COLO668 (cell line): ENCODE measurements around the gene LMO4.

Experiments
- DNase-seq: peaks from one replicate; lab custom pipeline; 2025; ENCODE audit not compliant: unreplicated experiment; lab: John Stamatoyannopoulos, UW

Gene LMO4

DNA sequence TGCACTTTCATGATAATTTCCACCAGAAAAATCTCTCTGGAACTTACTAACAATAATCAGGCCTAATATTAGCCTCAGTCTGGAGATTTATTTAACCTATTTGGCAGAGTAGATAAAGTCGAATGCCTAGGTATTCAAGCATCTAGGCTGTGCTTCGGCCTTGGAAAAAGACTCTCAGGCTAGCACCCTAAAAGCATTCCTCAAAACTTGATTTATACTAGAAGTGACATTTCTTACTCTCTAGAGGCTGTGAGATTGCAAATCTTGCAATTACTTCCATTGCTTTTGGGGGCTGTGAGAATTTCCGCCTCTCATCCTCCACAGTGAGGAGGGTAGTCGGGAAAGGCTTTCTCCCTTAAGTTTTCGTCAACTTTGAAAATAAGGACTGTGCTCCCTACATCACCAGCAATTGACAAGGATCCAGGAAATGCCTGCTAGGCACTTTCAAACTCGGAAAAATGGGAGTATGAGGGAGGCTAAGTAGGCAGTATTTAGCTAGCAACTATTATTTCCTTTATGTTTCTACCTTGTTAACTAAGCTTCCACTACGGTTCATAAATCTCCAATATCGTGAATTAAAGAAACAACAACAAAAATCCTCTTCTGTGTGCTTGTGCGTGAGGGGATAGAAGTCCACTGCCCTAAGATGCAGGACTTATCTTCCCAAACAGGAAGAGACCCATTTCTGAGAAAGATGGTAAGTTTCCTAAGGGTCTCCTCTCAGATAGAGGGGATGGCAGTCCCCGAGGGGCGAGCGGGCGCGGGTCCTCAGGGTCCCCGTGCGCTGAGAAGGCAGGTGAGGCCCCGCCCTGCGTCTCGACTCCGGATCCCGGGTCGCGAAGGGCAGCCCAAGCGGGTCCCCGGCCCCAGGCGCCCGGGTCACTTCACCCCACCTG, 1.1 kb upstream of the LMO4 start:
- DNase-seq: no peak

DNA sequence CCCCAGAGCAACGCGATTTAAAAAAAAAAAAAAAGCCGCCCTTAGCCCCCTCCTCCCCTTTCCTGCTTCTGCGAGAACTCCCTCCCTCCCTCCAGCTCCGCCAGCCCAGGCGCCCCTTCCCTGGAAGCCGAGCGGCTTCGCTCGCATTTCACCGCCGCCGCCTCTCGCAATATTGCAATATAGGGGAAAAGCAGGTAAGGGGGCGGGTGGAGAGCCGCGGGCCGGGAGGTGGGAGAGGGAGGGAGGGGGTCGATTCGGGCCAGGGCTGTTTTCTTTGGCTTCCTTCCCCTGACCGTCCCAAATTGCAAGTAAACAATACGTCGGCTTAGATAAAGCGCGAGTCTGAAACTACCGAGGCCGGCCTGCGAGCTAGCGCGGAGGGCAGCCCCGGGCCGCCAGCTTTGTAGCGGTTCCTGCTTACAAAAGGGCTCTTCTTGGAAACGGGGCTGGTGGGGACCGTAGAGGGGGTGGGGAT, 408 bp downstream of the LMO4 start:
- DNase-seq: peak; percentile 79

DNA sequence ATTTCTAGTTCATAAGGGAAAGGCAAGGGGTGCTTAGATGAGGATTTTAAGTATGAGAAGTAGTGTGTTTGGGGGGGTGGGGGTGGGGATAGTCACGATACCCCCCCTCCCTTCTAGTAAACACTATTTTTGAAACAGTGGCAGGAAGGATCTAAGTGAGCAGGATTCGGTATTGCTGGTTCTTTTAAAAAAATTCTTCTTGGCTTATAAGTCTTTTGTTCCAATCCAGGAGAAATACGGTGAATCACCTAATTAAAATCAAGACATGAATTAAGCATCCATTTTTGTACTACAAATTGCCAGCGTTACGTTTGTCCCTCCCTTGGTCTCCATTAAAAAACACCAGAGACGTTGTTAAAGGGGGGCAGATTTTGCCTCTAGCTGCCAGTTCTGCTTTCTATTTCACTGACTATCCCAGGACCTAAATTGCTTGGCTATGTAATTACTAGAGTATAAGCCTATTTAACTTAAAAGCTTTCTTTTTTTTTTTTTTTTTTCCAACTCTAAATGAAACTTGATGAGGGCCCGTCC, 911 bp downstream of the LMO4 start:
- no peak for DNase-seq

DNA sequence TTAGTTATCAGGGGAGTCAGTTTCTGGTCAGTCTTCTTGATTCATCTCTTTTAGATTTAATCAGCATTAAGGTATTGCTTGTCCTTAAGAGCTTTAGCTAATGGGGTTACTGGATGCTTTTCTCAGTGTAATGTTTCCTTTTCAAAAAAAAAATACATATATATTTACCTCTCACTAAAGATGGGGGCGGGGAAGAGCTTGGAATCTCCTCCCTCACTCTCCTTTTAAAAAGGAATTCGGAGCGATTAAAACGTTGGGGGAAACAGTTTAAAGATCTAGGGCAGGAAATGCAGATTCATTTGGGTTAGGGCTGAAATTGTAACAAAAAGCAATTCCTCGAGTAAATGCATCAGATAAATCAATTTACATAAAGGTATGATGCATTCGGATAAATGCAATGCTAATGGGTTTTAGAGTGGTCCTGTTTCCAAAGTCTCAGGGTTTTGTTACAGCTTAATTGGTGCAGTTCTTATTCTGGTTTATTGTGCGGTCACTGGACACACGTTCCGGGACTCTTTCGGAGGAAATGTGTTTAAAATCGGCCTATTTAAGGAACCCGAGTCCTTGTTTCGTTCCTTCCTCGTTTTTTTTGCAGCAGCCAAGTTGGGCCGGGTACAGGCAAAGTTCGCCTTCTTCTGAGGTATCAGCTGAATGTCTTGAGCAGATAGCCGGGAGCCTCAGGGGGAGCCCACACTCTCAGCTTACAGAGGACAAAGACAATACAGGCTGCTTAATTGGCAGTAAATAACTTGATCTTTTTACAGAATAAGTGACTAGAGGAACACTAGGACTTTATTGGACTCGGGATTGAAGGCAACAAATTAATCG, 1.6 kb downstream of the LMO4 start:
- no peak for DNase-seq

DNA sequence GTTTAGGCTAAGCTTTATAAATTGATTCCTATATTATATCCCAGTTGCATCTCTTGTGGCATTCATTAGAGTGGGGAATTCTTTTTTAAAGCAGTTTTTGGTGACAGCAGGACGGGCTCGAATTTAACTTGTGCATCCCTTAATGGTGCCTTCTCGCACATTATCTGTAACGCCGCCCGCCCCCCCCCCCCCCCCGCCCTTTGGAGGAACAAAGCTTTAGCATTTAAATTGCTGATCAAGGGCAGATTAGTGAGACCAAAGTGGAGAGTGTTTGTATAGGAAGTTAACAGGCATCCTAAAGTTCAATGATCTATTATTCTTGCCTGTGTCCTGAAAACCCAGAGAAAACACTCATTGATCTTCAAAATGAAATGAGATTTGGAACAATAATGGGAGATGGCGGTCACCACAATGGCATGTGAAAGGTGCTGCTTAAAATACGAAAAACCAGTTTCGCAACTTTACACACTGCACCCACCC, 2.2 kb downstream of the LMO4 start:
- no peak for DNase-seq

DNA sequence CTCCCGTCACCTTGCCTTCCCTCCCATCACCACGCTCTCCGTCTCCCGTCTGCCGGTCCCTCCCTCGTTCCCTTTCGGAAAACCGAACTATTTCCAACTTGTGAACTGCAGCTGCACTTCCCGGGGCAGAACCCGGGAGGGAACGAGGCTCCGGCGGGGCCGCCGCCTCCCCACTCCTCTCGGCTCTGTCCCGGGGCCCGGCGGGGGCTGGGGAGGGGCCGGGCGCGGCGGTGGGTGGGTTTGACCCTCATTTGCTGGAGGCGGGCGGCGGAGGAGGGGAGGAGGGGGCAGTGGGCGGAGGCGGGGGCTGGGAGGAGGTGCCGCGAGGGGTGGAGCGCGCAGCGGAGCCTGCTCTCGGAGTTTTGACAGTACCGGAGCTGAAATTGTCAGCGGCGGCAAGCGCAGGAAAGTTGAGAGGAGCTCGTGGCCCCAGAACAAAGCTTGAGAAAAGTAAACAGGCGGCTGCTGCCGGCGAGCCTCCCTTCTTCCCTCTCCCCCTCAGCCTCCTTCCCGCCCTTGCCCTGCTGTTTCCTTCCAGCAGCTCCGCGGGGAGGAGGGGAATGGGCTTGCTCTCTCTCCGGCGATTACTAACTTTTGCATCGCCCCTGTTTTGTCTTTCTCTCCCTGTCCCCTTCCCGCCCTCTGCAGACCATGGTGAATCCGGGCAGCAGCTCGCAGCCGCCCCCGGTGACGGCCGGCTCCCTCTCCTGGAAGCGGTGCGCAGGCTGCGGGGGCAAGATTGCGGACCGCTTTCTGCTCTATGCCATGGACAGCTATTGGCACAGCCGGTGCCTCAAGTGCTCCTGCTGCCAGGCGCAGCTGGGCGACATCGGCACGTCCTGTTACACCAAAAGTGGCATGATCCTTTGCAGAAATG, 2.9 kb downstream of the LMO4 start:
- DNase-seq: peak; percentile 74

DNA sequence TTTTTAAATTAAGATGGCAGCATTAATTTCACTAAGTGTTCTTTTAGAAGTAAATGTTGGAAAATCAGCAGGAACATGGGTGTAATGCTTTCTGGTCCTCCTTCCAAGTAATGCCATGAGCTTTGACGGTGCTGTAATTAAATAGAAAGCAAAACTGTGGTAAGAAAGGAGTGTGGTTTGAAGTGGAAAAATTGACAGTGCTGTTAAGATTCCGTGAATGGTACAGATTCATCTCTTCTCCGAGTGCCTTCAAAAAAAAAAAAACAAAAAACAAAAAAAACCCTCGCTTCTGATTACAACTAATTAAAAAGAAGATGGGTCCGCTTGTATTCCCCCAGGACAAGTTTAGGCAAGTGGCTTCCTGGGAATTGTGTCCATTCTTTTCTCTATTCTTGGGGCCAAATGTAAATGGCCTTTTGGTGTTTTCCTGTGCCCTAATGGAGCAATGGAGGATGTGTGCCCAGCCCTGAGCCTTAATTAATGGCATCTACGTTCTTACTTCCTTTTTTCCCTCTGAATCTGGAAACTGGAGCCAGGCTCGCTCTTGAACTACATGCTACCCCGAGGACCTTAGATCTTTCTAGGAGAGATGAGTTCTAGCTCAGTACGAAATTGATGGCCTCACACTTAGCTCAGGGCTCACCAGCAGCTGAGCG, 5.1 kb downstream of the LMO4 start:
- DNase-seq: no peak

DNA sequence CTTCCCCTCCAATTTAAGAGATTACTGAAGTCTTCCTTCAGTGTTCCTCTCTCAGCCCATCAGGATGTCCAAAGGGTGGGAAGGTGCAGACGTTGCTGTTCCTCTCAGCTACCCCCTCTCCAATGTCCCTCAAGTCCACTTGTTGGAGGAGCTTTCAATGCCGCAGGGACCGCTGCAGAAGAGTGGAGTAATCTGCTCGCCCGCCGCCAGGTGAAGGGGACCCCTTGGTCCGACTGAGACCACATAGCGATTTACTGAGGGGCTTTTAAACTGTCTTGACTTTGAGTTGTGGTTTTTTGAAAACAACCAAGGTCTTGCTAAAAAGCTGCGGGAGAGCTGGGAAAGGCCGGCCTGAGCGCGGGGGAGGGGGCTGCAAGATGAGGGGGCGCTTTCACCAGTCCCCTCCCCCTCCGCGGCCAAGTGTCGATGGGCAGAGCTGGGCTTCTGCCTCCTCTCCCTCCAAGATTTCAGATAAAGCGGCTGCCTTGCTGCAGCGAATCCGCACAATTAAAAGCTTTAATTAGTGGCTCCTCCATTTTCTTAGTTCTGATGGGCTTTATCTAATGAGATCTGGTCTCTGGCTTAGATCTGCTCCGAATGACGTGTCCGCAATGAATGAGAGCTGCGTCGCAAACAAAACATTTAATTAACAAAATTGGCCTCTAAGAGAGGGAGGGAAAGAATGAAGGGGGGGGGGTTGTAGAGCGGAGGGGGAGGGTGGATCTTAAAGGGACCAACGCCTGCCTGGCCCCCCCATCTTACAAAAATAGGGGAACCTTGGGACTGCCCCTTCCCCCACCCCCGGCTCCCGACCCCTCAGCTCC, 5.9 kb downstream of the LMO4 start:
- no peak for DNase-seq

DNA sequence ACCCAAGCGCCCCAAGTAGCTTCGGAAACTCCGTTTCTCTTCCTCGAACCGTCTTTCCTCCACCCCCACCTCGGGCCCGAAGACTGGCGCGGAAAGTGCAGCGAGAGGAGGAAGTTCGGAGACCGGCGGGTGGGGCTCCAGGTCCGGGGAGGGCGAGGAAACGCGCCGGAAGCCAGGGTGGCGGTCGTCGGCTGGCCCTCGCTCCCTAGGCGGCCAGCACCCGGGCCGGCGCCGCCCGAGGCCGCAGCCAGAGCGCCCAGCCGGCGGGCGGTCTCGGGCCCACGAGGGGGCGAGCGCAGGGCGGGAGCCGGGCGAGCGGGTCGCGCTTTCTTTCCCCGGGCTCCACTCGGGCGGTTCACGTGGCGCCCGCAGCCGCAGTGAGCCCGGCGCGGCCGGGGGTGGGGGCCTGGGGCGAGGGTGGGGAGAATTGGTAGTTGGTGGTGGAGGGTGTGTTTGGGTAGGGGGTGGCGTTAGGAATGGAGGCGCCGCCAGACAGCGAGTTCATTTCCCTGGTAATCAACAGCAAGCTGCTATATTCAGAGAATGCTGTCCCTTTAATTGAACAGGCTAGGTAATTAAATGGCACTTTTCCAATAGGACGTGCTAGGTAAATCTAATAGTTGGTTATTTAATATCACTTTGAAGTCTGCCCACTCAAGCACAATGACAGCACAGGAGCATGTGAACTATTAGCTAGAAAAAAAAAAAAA, 6.7 kb downstream of the LMO4 start:
- DNase-seq: peak; percentile 88

DNA sequence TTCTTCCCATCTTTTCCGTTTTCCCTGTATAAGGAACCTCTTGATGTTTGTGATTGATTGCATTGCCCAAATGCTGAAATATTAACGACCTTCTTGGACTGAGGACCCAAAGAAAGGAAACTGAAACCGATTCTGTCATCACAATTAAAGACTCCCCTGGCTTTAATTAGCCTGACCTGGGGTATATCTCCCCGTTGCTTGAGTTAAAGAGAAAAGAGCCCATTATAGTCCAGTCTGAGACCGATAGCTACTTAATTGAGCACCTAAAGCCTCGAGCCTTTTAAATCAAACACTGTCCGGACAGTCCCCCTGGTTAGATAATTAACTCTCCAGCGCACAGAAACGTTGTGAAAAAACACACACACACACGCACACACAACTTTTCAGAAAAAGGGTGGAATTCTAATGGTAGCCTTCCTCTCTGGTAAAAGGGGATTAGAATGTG, 8.0 kb downstream of the LMO4 start:
- DNase-seq: no peak

DNA sequence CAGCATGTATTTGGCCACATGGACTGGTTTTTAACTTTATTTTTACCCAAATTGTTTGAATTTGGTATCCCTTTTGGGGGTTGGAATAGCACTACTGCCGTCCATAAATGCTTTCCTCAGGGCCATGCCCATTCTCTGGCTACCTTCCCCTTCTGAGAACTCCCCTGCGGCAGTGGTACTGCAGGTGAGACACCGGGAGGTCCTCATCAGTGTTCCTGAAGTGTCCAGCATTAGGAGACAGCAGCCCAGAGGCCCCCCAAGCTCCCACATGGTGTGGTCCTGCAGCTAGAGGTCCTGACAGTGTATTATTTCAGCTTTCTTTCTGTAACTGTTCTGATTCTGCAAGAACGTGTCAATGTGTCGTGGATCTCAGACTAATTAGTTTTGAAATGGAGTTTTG, 8.9 kb downstream of the LMO4 start:
- DNase-seq: no peak

DNA sequence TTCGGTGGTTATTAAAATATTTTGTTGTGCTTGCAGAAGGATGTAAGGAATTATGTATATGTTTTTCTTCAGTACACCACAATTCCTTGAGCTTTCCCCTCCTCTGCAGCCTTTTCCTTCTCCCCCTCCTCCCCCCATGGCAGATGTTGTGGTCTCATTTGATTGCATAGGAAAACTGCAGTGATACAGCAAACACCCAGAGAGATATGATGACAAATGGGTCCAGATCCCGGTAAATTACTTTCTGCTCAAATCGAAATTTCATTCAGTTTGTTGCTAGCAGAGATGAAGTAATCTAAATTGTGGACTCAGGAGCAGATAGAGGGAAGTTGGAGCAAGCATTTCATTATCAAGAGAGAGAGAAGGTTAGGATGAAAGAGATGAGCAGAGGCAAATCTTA, 9.9 kb downstream of the LMO4 start:
- no peak for DNase-seq

DNA sequence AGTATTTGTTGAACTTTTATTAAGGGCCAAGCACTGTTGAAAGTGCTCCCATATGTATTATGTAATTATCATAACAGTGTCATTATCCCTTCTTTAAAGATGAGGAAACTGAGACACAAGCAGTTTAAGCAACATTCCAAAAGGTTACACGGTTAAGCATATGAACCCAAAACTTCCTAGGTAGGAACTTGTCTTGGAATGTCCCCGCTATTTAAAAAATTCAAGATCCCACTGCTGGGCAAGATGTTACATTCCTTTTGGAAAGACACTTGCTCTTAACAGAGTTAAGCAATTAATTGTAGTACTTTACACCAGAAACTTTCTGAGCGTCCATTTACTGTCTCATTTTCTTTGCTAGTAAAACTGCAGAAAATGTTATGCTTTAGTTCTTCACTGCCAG, 15.6 kb downstream of the LMO4 start:
- DNase-seq: no peak

DNA sequence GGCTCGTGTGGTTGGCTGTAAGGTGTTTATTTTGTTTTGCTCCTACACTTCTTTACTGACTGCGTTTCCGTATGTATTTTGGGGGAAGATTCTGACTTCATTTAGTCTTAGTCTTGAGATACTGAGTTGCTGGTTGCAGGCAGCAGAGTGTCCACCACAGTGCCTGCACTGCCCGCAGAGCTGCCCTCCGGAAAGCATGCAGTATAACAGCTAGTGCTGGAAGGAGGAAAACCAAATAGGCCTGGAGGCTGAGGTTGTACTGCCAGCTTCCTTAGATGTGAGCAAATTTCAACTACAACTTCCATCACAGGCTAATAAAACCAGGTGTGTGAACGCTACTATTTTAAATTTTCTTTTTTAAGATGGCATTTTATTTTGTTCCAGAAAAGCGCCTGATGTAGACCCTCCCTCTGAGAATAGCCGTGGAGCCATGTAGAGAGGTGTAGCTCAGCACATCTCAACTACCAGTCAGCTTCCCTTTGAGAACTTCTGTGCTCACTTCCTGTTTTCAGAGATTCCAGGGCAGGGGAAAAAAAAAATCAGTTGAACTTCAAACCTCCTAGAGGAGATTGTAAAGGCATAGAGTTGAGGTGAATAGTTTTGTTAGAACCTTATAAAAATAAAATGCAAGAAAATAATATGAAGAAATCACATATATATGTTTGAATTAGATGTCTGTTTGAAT, 17.6 kb downstream of the LMO4 start:
- DNase-seq: no peak

DNA sequence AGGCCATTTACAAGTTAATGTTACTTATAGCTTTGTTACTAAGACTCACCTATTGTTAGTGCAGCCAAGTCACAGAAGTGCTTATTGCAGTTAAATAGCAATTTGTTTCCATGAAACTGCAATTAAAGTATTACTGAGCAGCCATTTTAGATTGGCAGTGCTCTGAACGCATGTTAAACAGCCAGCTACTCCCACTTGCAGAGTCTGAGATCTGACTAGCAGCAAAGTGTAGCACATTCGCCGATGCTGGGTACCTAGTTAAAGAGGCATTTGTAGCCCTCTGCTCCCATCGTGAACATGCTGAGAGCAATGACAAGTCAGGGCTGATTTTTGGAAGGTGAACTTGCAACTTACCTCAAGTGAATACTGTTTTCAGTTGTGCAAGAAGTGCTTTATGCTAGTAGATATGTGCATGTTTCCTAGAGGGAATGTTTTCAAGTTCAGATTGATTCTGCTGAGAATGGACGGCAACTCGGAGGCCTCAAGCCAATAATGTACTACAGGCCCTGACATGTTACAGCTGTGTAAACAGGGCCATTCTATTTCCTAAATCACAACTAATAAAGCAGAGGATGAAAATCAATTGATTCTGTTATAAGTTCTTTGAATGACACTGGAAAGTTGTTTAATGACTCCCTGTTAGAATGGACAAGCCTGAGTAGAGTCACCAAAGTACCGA, 19.8 kb downstream of the LMO4 start:
- no peak for DNase-seq

DNA sequence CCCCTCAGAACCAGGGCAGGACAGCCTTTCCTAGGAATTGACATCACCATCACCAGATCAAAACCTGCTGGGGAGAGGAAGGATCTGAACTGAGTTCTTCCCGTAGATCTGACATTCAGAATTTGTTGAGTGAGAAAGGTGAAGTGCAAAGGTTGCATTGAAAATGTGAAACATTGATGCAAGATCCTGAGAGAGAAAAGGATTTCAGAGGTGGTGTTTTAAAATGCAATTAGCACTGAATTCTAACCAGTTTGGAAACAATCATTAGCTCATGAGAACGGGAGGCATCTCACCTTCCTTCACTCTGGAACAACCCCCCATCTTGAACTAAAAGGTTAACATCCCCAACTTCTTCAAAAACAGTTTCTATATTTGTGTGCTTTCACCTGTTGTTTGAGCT, 20.4 kb downstream of the LMO4 start:
- DNase-seq: no peak

DNA sequence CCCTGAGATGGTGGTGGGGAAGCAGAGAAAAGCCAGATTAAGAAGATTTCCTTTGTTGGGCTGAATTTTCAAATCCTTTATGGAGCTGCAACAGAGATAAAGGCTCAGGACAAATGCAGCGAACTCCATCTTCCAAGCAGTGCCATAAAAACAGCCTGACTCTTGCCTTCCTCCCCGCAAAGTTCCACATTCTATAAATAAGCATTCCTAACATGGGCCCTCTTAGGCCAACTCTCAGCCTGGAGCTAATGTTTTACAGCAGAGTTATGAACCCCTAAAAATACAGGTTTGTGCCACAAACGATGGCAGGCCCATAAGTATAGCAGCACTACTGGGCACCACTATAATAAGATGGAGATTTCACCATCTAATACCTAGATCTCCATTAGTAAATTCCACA, 27.2 kb downstream of the LMO4 start:
- no peak for DNase-seq

DNA sequence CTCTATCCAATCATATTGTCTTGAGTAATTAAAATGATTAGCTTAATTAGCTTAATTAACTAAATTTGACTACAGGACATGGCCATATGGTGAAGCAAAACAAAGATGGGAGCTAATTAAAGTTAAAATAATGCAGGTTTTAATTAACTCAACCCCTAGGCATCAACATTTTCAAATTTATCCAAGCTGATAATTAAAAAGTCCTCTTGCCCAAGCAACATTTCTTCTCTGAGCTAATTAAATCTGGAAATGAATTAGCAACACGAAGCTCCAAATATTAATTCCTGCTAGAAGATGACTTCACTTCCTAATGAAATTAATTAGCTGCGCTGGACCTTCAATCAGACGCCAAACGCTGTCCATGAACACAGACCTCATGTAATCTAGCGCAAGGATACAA, 27.9 kb downstream of the LMO4 start:
- no peak for DNase-seq
